Body of pancreas (tissue), 4 donors: ENCODE measurements around the gene MBNL1. TPM values are rescaled to one million over a fixed set of nuclear protein-coding genes. Genes with fewer than 3 reads are reported as not detected.

ENCODE experiments used
- ATAC-seq: fragments of 150-250 bp; one replicate; pipeline ENCODE4 v1.9.1; 2016
- DNase-seq, 4 donors: peaks; one replicate each; pipeline ENCODE4 v3.0.0-alpha.2; 2019
- H3K27ac ChIP-seq, 4 donors: fragments of 200-600 bp; sonication (generic); 1 replicate in 3 of 4; 2 replicates in 1 of 4; pipeline versions ENCODE4 v1.5.1 to v1.6.1; 2016 to 2019; ENCODE audit warnings: mild to moderate bottlenecking in 1 of 4, mixed read lengths in 1 of 4, moderate library complexity in 1 of 4
- H3K27me3 ChIP-seq, 2 donors: fragments of 200-600 bp; sonication (generic); one replicate each; pipeline ENCODE4 v1.6.0; 2016; ENCODE audit warnings: mild to moderate bottlenecking in 1 of 2
- H3K36me3 ChIP-seq, 2 donors: fragments of 200-600 bp; sonication (generic); replicated peaks in 1 of 2; 2 replicates each; pipeline ENCODE4 v1.5.1; 2016; ENCODE audit warnings: low read depth in 2 of 2; ENCODE audit not compliant: insufficient read depth in 1 of 2
- H3K4me1 ChIP-seq: fragments of 200-600 bp; sonication (generic); one replicate; pipeline ENCODE4 v1.6.0; 2016
- H3K4me3 ChIP-seq, 2 donors: fragments of 200-600 bp; sonication (generic); 1 replicate in 1 of 2; 2 replicates in 1 of 2; pipeline ENCODE4 v1.5.1; 2016 to 2019
- H3K9me3 ChIP-seq, 3 donors: fragments of 200-600 bp; sonication (generic); 1 replicate in 2 of 3; 2 replicates in 1 of 3; pipeline ENCODE4 v1.5.1; 2016
- POLR2A ChIP-seq, 3 donors: fragments of 450-650 bp; IDR thresholded peaks; one replicate each; pipeline ENCODE4 v1.6.1; 2016; ENCODE audit warnings: antibody characterized with exemption in 3 of 3, mild to moderate bottlenecking in 2 of 3
- WGBS, 2 donors: methylation state at CpG; one replicate each; pipeline ENCODE4 v1.1.5; 2017; 5-methylcytosine and 5-hydroxymethylcytosine counted together
- intact Hi-C: fragments of 100-400 bp; cut with DNase I; formaldehyde crosslinking; loops from one replicate; pipeline ENCODE4 v1.15.1; 2023
- total RNA-seq, 2 donors: library from RNA; depleted of rRNA; stranded (reverse); fragments of >200 nt; gene quantifications; one replicate each; pipeline ENCODE4 v1.1.0, GENCODE V29; 2016
- TF ChIP-seq, protein P1 (sequence below), 7 experiments: fragments of 450-650 bp in 4 of 7; fragments of 200-600 bp in 3 of 7; sonication (generic) in 3 of 7; IDR thresholded peaks; one replicate each; pipeline ENCODE4 v1.5.1; 2016 to 2019; ENCODE audit warnings: antibody characterized with exemption in 7 of 7

Gene MBNL1
- total RNA-seq, 2 donors from 2014 or later: 77.3 to 82.4 TPM

GRCh38 chr3:152284906-152285305 lies 16.2 kb downstream of the MBNL1 start:
- WGBS, 2 donors: 71 to 73% methylated on average over 3 of the region's 3 CpGs
- Histone ChIP-seq H3K9me3 (no peaks in the 10 kb centered on the region), H3K4me3 (no peak overlapping the region), H3K27me3 (no peaks in the 10 kb centered on the region), H3K27ac (no peak overlapping the region), H3K4me1 (peaks cover 43% of the 10 kb centered on the region), H3K36me3 (no peaks in the 10 kb centered on the region)
- intact Hi-C loops: no loop called here
- ATAC-seq (no peak), DNase-seq (no peak)
- TF ChIP-seq, protein P1, sequence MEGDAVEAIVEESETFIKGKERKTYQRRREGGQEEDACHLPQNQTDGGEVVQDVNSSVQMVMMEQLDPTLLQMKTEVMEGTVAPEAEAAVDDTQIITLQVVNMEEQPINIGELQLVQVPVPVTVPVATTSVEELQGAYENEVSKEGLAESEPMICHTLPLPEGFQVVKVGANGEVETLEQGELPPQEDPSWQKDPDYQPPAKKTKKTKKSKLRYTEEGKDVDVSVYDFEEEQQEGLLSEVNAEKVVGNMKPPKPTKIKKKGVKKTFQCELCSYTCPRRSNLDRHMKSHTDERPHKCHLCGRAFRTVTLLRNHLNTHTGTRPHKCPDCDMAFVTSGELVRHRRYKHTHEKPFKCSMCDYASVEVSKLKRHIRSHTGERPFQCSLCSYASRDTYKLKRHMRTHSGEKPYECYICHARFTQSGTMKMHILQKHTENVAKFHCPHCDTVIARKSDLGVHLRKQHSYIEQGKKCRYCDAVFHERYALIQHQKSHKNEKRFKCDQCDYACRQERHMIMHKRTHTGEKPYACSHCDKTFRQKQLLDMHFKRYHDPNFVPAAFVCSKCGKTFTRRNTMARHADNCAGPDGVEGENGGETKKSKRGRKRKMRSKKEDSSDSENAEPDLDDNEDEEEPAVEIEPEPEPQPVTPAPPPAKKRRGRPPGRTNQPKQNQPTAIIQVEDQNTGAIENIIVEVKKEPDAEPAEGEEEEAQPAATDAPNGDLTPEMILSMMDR (IDR thresholded peaks at IDR 0.05): no peak
- no peak for TF ChIP-seq POLR2A (IDR thresholded peaks at IDR 0.05)

- H3K27ac ChIP-seq: no peak overlapping the region
- intact Hi-C loops: no loop called here
- TF ChIP-seq, protein P1 (IDR thresholded peaks at IDR 0.05): no peak
- no peak for TF ChIP-seq POLR2A (IDR thresholded peaks at IDR 0.05)
- no peak for ATAC-seq
- no peak for DNase-seq
- H3K4me3 ChIP-seq: no peak overlapping the region
- WGBS, 2 donors: 94 to 97% methylated on average over 5 of the region's 5 CpGs
- no peaks in the 10 kb centered on the region for H3K36me3 ChIP-seq
- no peaks in the 10 kb centered on the region for H3K9me3 ChIP-seq
- no peaks in the 10 kb centered on the region for H3K27me3 ChIP-seq
- H3K4me1 ChIP-seq: peaks cover 37% of the 10 kb centered on the region
These were observed 16.8 kb downstream of the MBNL1 start for GRCh38 chr3:152285509-152285908.

DNA sequence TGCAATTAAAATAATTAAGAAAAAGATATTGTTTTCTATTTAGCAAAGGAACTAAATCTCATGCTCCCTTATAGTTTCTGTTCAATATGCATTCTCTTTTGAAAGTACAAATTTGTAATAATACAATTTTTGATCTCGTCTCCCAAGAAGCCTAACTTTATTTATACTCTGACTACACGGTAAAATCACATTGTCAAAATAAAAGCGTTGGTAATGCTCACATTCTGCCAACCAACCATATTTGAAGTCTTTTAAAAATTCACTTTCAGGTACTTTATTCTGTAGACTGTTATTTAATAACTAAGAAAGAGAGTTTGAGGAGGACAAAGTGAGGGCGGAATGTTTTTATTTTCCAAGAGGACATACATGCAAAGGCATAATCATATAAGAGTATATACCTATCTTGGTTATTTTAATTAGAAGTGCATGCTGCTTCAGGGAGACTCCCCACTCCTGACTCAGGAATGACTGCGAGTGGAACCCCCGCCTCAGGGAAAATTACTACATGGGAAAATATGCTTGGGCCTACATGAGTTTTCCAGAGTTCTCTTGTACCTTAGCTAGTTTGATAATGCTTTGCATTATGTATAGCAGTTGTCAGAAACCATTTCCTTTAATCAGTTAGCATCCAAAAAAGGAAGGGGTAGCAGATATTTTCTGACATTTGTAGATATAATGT lies 19.3 kb downstream of the MBNL1 start:
- H3K27ac ChIP-seq: no peak overlapping the region

DNA sequence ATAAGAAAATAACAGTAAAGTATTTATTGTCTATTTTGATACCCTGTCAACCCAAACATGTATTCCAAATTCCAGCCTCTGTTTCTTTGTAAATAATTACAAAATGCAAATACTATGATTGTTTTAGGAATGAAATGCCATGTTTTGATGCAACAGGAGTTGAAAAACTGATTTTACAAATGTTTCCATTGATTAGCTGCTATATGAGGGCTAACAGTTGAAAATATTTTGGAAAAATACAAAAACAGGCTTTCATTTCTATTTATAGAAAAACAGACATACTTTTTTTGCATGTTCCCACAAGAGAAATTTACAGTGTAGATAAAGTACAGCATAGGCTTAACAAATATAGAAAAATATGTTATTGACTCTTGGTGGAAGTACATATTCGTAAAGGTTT lies 20.0 kb downstream of the MBNL1 start:
- no peaks in the 10 kb centered on the region for H3K27me3 ChIP-seq
- intact Hi-C loops: no loop called here
- H3K27ac ChIP-seq: no peak overlapping the region
- no peaks in the 10 kb centered on the region for H3K36me3 ChIP-seq
- peaks cover 36% of the 10 kb centered on the region for H3K4me1 ChIP-seq
- TF ChIP-seq, protein P1 (IDR thresholded peaks at IDR 0.05): no peak
- TF ChIP-seq POLR2A (IDR thresholded peaks at IDR 0.05): no peak
- no peak for ATAC-seq
- DNase-seq: no peak
- no peak overlapping the region for H3K4me3 ChIP-seq
- H3K9me3 ChIP-seq: no peaks in the 10 kb centered on the region
- WGBS, 2 donors: 84 to 94% methylated on average over 1 of the region's 1 CpG

More for the DNA sequence above, 19.3 kb downstream of the MBNL1 start:
- TF ChIP-seq POLR2A (IDR thresholded peaks at IDR 0.05): no peak
- TF ChIP-seq, protein P1 (IDR thresholded peaks at IDR 0.05): no peak
- peaks cover 37% of the 10 kb centered on the region for H3K4me1 ChIP-seq
- ATAC-seq (no peak), DNase-seq (no peak)
- no peaks in the 10 kb centered on the region for H3K9me3 ChIP-seq
- no peaks in the 10 kb centered on the region for H3K36me3 ChIP-seq
- H3K27me3 ChIP-seq: no peaks in the 10 kb centered on the region
- H3K4me3 ChIP-seq: no peak overlapping the region
- WGBS, 2 donors: 59 to 62% methylated on average over 6 of the region's 6 CpGs
- intact Hi-C loops: no loop called here

DNA sequence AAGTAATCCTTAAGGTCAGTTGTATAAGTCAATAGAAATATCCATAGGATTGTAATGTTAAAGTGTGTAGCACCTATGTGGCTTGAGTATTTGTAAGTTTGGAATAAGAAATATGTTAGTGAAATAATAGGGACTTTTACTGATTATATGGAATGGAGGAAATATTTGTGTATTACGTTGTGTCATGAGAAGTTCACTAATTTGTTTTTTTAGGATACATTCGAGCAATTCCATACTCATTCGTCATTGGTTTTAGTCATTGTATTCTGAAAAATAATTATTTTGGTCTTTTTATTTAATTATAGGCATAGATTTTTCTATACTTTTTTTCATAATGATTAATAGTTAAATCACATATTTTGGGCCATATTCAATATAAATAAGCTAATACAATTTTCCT lies 21.0 kb downstream of the MBNL1 start:
- H3K27me3 ChIP-seq: no peaks in the 10 kb centered on the region
- ATAC-seq (no peak), DNase-seq (no peak)
- H3K4me1 ChIP-seq: peaks cover 35% of the 10 kb centered on the region
- no peak overlapping the region for H3K4me3 ChIP-seq
- no peak for TF ChIP-seq POLR2A (IDR thresholded peaks at IDR 0.05)
- TF ChIP-seq, protein P1 (IDR thresholded peaks at IDR 0.05): no peak
- intact Hi-C loops: no loop called here
- H3K36me3 ChIP-seq: no peaks in the 10 kb centered on the region
- no peak overlapping the region for H3K27ac ChIP-seq
- WGBS, 2 donors: 91 to 93% methylated on average over 3 of the region's 3 CpGs
- H3K9me3 ChIP-seq: no peaks in the 10 kb centered on the region
